ENCODE results near the gene CTBP2.

CTBP2 gene

DNA sequence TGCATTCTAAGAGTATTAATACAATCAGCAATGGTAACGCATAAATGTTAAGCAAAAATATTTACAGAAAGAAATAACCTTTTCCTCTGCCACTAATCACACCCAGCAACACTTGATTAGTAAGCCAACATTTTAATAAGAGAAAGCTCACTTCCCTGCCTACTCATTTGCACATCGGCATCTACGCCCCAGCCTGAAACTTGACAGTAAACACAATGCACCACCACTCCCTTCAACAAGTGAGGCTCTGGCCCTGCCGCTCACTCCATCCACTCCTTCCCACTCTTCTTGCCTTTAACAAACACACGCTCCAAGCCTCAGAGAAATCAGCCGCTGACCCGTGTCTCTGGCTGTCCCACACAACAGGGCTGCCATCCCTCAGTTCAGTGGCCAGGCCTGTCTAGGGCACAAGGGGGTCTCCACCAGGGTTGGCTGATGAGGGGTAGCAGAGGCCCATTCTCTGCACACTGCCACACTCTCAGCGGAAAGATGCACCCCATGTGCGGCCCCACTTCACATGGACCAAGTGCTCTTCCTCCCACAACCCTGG lies 54.6 kb downstream of the CTBP2 start:
- Histone ChIP-seq H3K36me3 (ENCODE audit: low read length) (no peaks in the 10 kb centered on the region), H4K20me1 (ENCODE audit: low read depth, low read length) (no peaks in the 10 kb centered on the region), H3K9me2 (replicated peaks; ENCODE audit: insufficient read depth, low read length) (no peaks in the 10 kb centered on the region), H3K27ac (ENCODE audit: low read depth, low read length) (no peak overlapping the region), H3K27me3 (ENCODE audit: low read length) (no peaks in the 10 kb centered on the region), H3K4me2 (ENCODE audit: low read depth, low read length, poor library complexity, severe bottlenecking) (no peak overlapping the region), H3K9me3 (ENCODE audit: insufficient read depth, low read length) (no peaks in the 10 kb centered on the region), H3K79me2 (ENCODE audit: insufficient read depth, low read length) (no peaks in the 10 kb centered on the region), H3K9ac (ENCODE audit: low read length) (no peak overlapping the region), H2AFZ (ENCODE audit: low read depth, low read length, severe bottlenecking) (no peak overlapping the region), H3K4me3 (ENCODE audit: insufficient read depth, low read length, poor library complexity, severe bottlenecking) (no peak overlapping the region), H3F3A (ENCODE audit: insufficient read depth) (no peaks in the 10 kb centered on the region)
- TF ChIP-seq, protein P1, sequence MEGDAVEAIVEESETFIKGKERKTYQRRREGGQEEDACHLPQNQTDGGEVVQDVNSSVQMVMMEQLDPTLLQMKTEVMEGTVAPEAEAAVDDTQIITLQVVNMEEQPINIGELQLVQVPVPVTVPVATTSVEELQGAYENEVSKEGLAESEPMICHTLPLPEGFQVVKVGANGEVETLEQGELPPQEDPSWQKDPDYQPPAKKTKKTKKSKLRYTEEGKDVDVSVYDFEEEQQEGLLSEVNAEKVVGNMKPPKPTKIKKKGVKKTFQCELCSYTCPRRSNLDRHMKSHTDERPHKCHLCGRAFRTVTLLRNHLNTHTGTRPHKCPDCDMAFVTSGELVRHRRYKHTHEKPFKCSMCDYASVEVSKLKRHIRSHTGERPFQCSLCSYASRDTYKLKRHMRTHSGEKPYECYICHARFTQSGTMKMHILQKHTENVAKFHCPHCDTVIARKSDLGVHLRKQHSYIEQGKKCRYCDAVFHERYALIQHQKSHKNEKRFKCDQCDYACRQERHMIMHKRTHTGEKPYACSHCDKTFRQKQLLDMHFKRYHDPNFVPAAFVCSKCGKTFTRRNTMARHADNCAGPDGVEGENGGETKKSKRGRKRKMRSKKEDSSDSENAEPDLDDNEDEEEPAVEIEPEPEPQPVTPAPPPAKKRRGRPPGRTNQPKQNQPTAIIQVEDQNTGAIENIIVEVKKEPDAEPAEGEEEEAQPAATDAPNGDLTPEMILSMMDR (IDR thresholded peaks at IDR 0.05; ENCODE audit: insufficient read depth, low read length, poor library complexity, severe bottlenecking): no peak
- no peak for TF ChIP-seq EZH2phosphoT487 (conservative IDR thresholded peaks at IDR 0.05; ENCODE audit: low read length)

- TF ChIP-seq, protein P1 (IDR thresholded peaks at IDR 0.05; ENCODE audit: insufficient read depth, low read length, poor library complexity, severe bottlenecking): no peak
- TF ChIP-seq EZH2phosphoT487 (conservative IDR thresholded peaks at IDR 0.05; ENCODE audit: low read length): no peak
- Histone ChIP-seq H3K27ac (ENCODE audit: low read depth, low read length) (no peak overlapping the region), H3K4me2 (ENCODE audit: low read depth, low read length, poor library complexity, severe bottlenecking) (no peak overlapping the region), H3K9ac (ENCODE audit: low read length) (no peak overlapping the region), H3K36me3 (ENCODE audit: low read length) (no peaks in the 10 kb centered on the region), H3K9me2 (replicated peaks; ENCODE audit: insufficient read depth, low read length) (no peaks in the 10 kb centered on the region), H3K27me3 (ENCODE audit: low read length) (no peaks in the 10 kb centered on the region), H3K9me3 (ENCODE audit: insufficient read depth, low read length) (no peaks in the 10 kb centered on the region), H2AFZ (ENCODE audit: low read depth, low read length, severe bottlenecking) (no peak overlapping the region), H3K4me3 (ENCODE audit: insufficient read depth, low read length, poor library complexity, severe bottlenecking) (no peak overlapping the region), H3K79me2 (ENCODE audit: insufficient read depth, low read length) (no peaks in the 10 kb centered on the region), H3F3A (ENCODE audit: insufficient read depth) (no peaks in the 10 kb centered on the region), H4K20me1 (ENCODE audit: low read depth, low read length) (no peaks in the 10 kb centered on the region)
Measured at GRCh38 chr10:125105155-125105554, 55.2 kb downstream of the CTBP2 start.

DNA sequence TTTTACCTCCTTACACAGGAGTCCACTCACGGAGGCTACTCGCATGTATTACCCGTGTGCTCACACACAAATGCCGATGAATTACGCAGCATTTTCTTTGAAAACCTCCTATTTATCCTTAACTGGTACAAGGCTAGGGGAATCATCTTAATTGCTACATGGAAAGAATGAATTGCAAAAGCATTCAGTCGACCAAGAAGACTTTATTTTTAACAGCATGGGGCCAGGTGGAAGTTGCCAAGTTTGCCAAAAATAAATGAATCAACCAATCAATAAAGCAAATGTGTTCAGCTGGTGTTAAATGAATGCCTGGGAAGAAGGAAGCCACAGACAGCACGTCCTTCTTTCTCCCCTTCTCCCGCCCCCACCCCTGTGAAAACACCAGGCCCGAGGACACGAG lies 55.8 kb downstream of the CTBP2 start:
- no peaks in the 10 kb centered on the region for H4K20me1 ChIP-seq (ENCODE audit: low read depth, low read length)
- H3K9ac ChIP-seq (ENCODE audit: low read length): no peak overlapping the region
- no peak for TF ChIP-seq EZH2phosphoT487 (conservative IDR thresholded peaks at IDR 0.05; ENCODE audit: low read length)
- TF ChIP-seq, protein P1 (IDR thresholded peaks at IDR 0.05; ENCODE audit: insufficient read depth, low read length, poor library complexity, severe bottlenecking): no peak
- H3K4me2 ChIP-seq (ENCODE audit: low read depth, low read length, poor library complexity, severe bottlenecking): no peak overlapping the region
- H3F3A ChIP-seq (ENCODE audit: insufficient read depth): no peaks in the 10 kb centered on the region
- no peaks in the 10 kb centered on the region for H3K9me3 ChIP-seq (ENCODE audit: insufficient read depth, low read length)
- no peak overlapping the region for H2AFZ ChIP-seq (ENCODE audit: low read depth, low read length, severe bottlenecking)
- no peaks in the 10 kb centered on the region for H3K27me3 ChIP-seq (ENCODE audit: low read length)
- no peaks in the 10 kb centered on the region for H3K36me3 ChIP-seq (ENCODE audit: low read length)
- no peak overlapping the region for H3K27ac ChIP-seq (ENCODE audit: low read depth, low read length)
- H3K79me2 ChIP-seq (ENCODE audit: insufficient read depth, low read length): no peaks in the 10 kb centered on the region
- H3K4me3 ChIP-seq (ENCODE audit: insufficient read depth, low read length, poor library complexity, severe bottlenecking): no peak overlapping the region
- H3K9me2 ChIP-seq (replicated peaks; ENCODE audit: insufficient read depth, low read length): no peaks in the 10 kb centered on the region
